ENCODE results near the gene FUT1. TPM values are rescaled to one million over a fixed set of nuclear protein-coding genes. Genes with fewer than 3 reads are reported as not detected.

FUT1 gene
- total RNA-seq, 1 experiment from 2014 or later = 14.1 TPM

- Histone ChIP-seq H3K9me2 (ENCODE audit: insufficient read depth) (no peaks in the 10 kb centered on the region), H3K4me3 (replicated peaks in 1 of 2; ENCODE audit: low read depth in 1 of 2, low read length in 2 of 2) (no peak overlapping the region), H2AFZ (ENCODE audit: low read depth, low read length, poor library complexity, severe bottlenecking) (no peak overlapping the region), H3K27me3 (ENCODE audit: insufficient read depth, low read length) (no peaks in the 10 kb centered on the region), H3K36me3 (ENCODE audit: control insufficient read depth in 1 of 2, insufficient read depth in 2 of 2, low read length in 2 of 2) (no peaks in the 10 kb centered on the region), H3K9me3 (ENCODE audit: control insufficient read depth in 1 of 2, insufficient read depth in 1 of 2, low read depth in 1 of 2, low read length in 2 of 2) (no peaks in the 10 kb centered on the region), H3K4me2 (ENCODE audit: low read length) (no peak overlapping the region), H3K4me1 (ENCODE audit: control insufficient read depth in 1 of 2, insufficient read depth in 2 of 2, low read length in 2 of 2) (peaks cover 0 to 10% of the 10 kb centered on the region in 2 experiments; a peak in 2 of 4 replicates), H3K9ac (ENCODE audit: low read length) (no peak overlapping the region), H4K20me1 (ENCODE audit: insufficient read depth) (no peaks in the 10 kb centered on the region), H3K79me2 (ENCODE audit: insufficient read depth, low read length) (no peaks in the 10 kb centered on the region), H3K27ac (ENCODE audit: low read depth, low read length) (no peak overlapping the region)
- no peak for TF ChIP-seq SIN3A (IDR thresholded peaks at IDR 0.05; ENCODE audit: low read depth)
- no peak for TF ChIP-seq SRF (IDR thresholded peaks at IDR 0.05; ENCODE audit: low read depth)
- TF ChIP-seq POLR2AphosphoS5 (IDR thresholded peaks at IDR 0.05; ENCODE audit: low read depth, low read length) = no peak
- TF ChIP-seq CEBPB (IDR thresholded peaks at IDR 0.05; ENCODE audit: low read depth) = no peak
- no peak for TF ChIP-seq CTCF (IDR thresholded peaks at IDR 0.05 in 2 of 3, conservative IDR thresholded peaks at IDR 0.05 in 1 of 3; ENCODE audit: borderline replicate concordance in 1 of 3, insufficient read depth in 1 of 3, low read depth in 2 of 3, low read length in 2 of 3)
- no peak for TF ChIP-seq POLR2A (IDR thresholded peaks at IDR 0.05; ENCODE audit: borderline replicate concordance, extremely low read depth, insufficient read depth, insufficient read length)
- TF ChIP-seq FOSL1 (IDR thresholded peaks at IDR 0.05; ENCODE audit: low read depth) = no peak
- TF ChIP-seq JUND (IDR thresholded peaks at IDR 0.05) = no peak
- no peak for TF ChIP-seq ZNF274 (IDR thresholded peaks at IDR 0.05; ENCODE audit: low read depth, low read length)
- no peak for TF ChIP-seq EZH2phosphoT487 (IDR thresholded peaks at IDR 0.05; ENCODE audit: borderline replicate concordance)
- no peak for TF ChIP-seq ZFX (IDR thresholded peaks at IDR 0.05)
- TF ChIP-seq TCF7L2 (IDR thresholded peaks at IDR 0.05; ENCODE audit: borderline replicate concordance, extremely low read depth, insufficient read depth, insufficient read length) = no peak
- no peak for TF ChIP-seq EGR1 (IDR thresholded peaks at IDR 0.05; ENCODE audit: low read depth)
- TF ChIP-seq REST (IDR thresholded peaks at IDR 0.05; ENCODE audit: low read depth) = no peak
- no peak for TF ChIP-seq CBX3 (IDR thresholded peaks at IDR 0.05; ENCODE audit: low read depth)
- no peak for TF ChIP-seq EZH2 (IDR thresholded peaks at IDR 0.05)
- TF ChIP-seq ELF1 (IDR thresholded peaks at IDR 0.05; ENCODE audit: borderline replicate concordance, low read depth) = no peak
- TF ChIP-seq YY1 (IDR thresholded peaks at IDR 0.05; ENCODE audit: extremely low read depth, insufficient replicate concordance, low read depth, low read length) = no peak
- ATAC-seq (no peak), DNase-seq (ENCODE audit: low read depth, low spot score) (no peak)
- no TSS peak for BruUV-seq (replicated peaks)
- CTCF ChIA-PET = no interaction called here
- POLR2A ChIA-PET = no interaction called here
- RAD21 ChIA-PET (ENCODE audit: low non-redundant PET in 1 of 2, low total read pairs in 2 of 2, uncharacterized antibody in 2 of 2, unreplicated experiment in 2 of 2) = no interaction called here
- intact Hi-C loops (cut with micrococcal nuclease) = no loop called here
These were observed 21.0 kb downstream of the FUT1 start for GRCh38 chr19:48731452-48731851.

All from HCT116 (cell line).